CD4-positive, alpha-beta T cell (primary cell): ENCODE results near the gene CACNA1D. TPM values are rescaled to one million over a fixed set of nuclear protein-coding genes. Genes with fewer than 3 reads are reported as not detected.

ENCODE experiments used
- ATAC-seq: fragments of 200-7000 bp; cut with Tn5 transposase; one replicate; pipeline ENCODE4 v1.10.0; 2022; ENCODE audit warnings: mild to moderate bottlenecking; ENCODE audit not compliant: poor library complexity
- CTCF ChIA-PET: fragments of 350-600 bp; sonication (Branson Sonifier 250); formaldehyde crosslinking; loops from one replicate; lab custom pipeline; 2021; ENCODE audit warnings: antibody characterized with exemption, inconsistent platforms; lab: Charles Lee
- POLR2A ChIA-PET: fragments of 350-600 bp; sonication (Branson Sonifier 250); formaldehyde crosslinking; loops from one replicate; lab custom pipeline; 2021; ENCODE audit warnings: antibody characterized with exemption, inconsistent platforms; lab: Charles Lee
- DNase-seq, 14 experiments: peaks; one replicate each; pipeline ENCODE4 v3.0.0-alpha.2; 2013 to 2020; ENCODE audit warnings: mixed read lengths in 2 of 14
- H3K27ac ChIP-seq, 2 donors: one replicate each; pipeline versions ENCODE4 v1.5.1 to v1.7.0; 2013; ENCODE audit warnings: low read length in 2 of 2, low read depth in 1 of 2, mild to moderate bottlenecking in 1 of 2
- H3K27me3 ChIP-seq, 2 experiments: 1 replicate in 1 of 2; 2 replicates in 1 of 2; pipeline versions ENCODE4 v1.6.1 to v1.7.0; 2013; ENCODE audit warnings: low read length in 2 of 2, control low read depth in 1 of 2, mild to moderate bottlenecking in 1 of 2, moderate library complexity in 1 of 2; ENCODE audit not compliant: insufficient read depth in 2 of 2, control insufficient read depth in 1 of 2
- H3K36me3 ChIP-seq: one replicate; pipeline ENCODE4 v1.6.1; 2013; ENCODE audit warnings: low read length, control low read depth; ENCODE audit not compliant: insufficient read depth
- H3K4me1 ChIP-seq: one replicate; pipeline ENCODE4 v1.6.1; 2013; ENCODE audit warnings: low read length, control low read depth; ENCODE audit not compliant: insufficient read depth
- H3K4me3 ChIP-seq: one replicate; pipeline ENCODE4 v1.5.1; 2013; ENCODE audit warnings: mild to moderate bottlenecking, low read length, moderate library complexity
- H3K9me3 ChIP-seq, 2 experiments: 1 replicate in 1 of 2; 2 replicates in 1 of 2; pipeline versions ENCODE4 v1.6.1 to v1.7.0; 2013; ENCODE audit warnings: low read length in 2 of 2, mild to moderate bottlenecking in 2 of 2, control low read depth in 1 of 2, moderate library complexity in 1 of 2; ENCODE audit not compliant: control insufficient read depth in 1 of 2, insufficient read depth in 1 of 2
- H3K27ac Mint-ChIP-seq: one replicate; pipeline ENCODE4 v1.8.0; 2020; ENCODE audit warnings: mixed read lengths
- H3K27me3 Mint-ChIP-seq: one replicate; pipeline ENCODE4 v1.8.0; 2021; ENCODE audit warnings: mixed read lengths
- H3K36me3 Mint-ChIP-seq: one replicate; pipeline ENCODE4 v1.8.0; 2021; ENCODE audit warnings: low read depth, mixed read lengths
- H3K4me1 Mint-ChIP-seq: one replicate; pipeline ENCODE4 v1.8.0; 2021; ENCODE audit warnings: low read depth, mixed read lengths
- H3K4me3 Mint-ChIP-seq: one replicate; pipeline ENCODE4 v1.8.0; 2020; ENCODE audit warnings: mild to moderate bottlenecking, mixed read lengths
- H3K9me3 Mint-ChIP-seq: one replicate; pipeline ENCODE4 v1.8.0; 2020; ENCODE audit warnings: mixed read lengths
- intact Hi-C, 2 experiments: fragments of 100-400 bp; cut with DNase I in 1 of 2; cut with micrococcal nuclease in 1 of 2; formaldehyde crosslinking; loops; one replicate each; pipeline versions ENCODE4 v1.15.1 to v1.9.0; 2023 to 2025; cut with DNase I, micrococcal nuclease
- total RNA-seq, 174 experiments: library from RNA in 2 of 174; stranded (reverse) in 2 of 174; gene quantifications; one replicate each; pipeline ENCODE4 v1.2.3 and lab custom pipeline; 2021 to 2026
- TF ChIP-seq, protein P1 (sequence below): fragments of 200-600 bp; IDR thresholded peaks from one replicate; pipeline ENCODE4 v1.8.0; 2022; ENCODE audit warnings: antibody characterized with exemption, mild to moderate bottlenecking

Gene CACNA1D
- total RNA-seq, 2 experiments from 2014 or later: not detected

DNA sequence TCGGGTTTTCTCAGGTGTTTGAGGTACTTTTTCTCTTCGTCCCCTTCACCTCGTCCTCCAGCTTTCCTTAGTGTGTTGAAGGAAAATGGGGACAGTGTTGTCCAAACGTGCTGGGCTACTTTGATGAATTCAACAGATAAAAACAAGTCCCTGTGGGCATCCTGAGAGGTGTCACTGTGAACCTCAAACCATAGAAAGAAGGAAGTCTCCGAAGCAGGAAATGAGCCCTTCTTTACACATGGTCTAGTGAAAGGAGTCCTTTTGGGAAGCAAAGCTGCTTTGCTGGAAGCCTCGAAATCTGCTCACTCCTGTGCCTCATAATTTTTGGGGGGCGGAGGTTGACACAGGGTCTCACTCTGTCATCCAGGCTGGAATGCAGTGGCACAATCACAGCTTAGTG is 362.6 kb downstream of the CACNA1D start:
- TF ChIP-seq, protein P1, sequence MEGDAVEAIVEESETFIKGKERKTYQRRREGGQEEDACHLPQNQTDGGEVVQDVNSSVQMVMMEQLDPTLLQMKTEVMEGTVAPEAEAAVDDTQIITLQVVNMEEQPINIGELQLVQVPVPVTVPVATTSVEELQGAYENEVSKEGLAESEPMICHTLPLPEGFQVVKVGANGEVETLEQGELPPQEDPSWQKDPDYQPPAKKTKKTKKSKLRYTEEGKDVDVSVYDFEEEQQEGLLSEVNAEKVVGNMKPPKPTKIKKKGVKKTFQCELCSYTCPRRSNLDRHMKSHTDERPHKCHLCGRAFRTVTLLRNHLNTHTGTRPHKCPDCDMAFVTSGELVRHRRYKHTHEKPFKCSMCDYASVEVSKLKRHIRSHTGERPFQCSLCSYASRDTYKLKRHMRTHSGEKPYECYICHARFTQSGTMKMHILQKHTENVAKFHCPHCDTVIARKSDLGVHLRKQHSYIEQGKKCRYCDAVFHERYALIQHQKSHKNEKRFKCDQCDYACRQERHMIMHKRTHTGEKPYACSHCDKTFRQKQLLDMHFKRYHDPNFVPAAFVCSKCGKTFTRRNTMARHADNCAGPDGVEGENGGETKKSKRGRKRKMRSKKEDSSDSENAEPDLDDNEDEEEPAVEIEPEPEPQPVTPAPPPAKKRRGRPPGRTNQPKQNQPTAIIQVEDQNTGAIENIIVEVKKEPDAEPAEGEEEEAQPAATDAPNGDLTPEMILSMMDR: no peak
- Mint-ChIP-seq H3K36me3 (peaks cover 19% of the 10 kb centered on the region), H3K4me3 (no peak overlapping the region), H3K27me3 (peaks cover 13% of the 10 kb centered on the region), H3K4me1 (no peaks in the 10 kb centered on the region), H3K27ac (no peak overlapping the region), H3K9me3 (no peaks in the 10 kb centered on the region)
- ChIA-PET CTCF (no interaction called here), POLR2A (no interaction called here)
- ATAC-seq (no peak), DNase-seq (no peak)
- Histone ChIP-seq H3K4me1 (no peaks in the 10 kb centered on the region), H3K4me3 (no peak overlapping the region), H3K27me3 (no peaks in the 10 kb centered on the region), H3K9me3 (no peaks in the 10 kb centered on the region), H3K36me3 (peaks cover 13% of the 10 kb centered on the region), H3K27ac (no peak overlapping the region)
- intact Hi-C loops: no loop called here

DNA sequence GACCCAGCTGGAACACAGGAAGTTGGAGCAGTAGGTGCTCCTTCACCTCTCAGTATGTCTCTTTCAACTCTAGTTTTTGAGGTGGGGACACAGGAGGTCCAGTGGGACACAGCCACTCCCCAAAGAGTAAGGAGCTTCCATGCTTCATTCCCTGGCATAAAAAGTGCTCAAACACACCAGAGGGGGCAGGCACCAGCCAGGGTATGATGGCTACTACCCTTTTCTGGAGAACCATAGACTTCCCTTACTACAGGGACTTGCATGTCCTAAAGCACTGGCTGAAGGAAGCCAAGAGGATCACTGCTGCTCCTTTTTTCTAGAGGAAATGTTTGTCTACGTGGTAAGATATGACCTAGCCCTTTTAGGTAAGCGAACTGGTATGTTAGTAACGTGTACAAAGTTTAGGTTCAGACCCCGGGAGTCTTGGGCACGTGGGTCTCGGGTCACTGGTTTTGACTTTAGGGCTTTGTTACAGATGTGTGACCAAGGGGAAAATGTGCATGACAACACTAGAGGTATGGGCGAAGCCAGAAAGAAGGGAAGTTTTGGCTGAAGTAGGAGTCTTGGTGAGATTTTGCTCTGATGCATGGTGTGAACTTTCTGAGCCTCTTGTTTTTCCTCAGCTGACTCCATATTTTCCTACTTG is 363.8 kb downstream of the CACNA1D start:
- Mint-ChIP-seq H3K27ac (no peak overlapping the region), H3K27me3 (peaks cover 9% of the 10 kb centered on the region), H3K36me3 (peaks cover 31% of the 10 kb centered on the region), H3K4me3 (no peak overlapping the region), H3K9me3 (no peaks in the 10 kb centered on the region), H3K4me1 (no peaks in the 10 kb centered on the region)
- no peak overlapping the region for H3K27ac ChIP-seq
- ATAC-seq (no peak), DNase-seq (no peak)
- H3K9me3 ChIP-seq: no peaks in the 10 kb centered on the region
- H3K4me3 ChIP-seq: no peak overlapping the region
- intact Hi-C loops: no loop called here
- no peaks in the 10 kb centered on the region for H3K4me1 ChIP-seq
- ChIA-PET CTCF (no interaction called here), POLR2A (no interaction called here)
- peaks cover 17% of the 10 kb centered on the region for H3K36me3 ChIP-seq
- TF ChIP-seq, protein P1: no peak
- no peaks in the 10 kb centered on the region for H3K27me3 ChIP-seq

DNA sequence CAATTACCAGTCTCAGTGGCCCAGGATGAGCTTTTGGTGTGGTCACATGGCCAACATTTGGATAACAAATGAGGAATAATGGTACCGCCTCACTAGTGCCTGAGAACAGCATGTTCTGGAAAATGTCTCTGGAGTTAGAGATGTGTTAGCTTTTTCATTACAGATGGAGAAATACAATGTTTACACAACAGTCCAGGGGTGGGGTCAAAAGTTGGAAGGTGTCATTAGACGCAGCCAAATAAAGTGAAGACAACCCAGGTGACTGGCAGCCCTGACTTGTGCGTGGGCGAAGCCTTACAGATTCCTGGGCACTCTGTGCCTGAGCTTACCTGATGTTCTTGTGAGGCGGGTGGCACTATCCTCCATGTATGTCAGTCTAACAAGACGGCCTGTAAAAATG is 364.8 kb downstream of the CACNA1D start:
- TF ChIP-seq, protein P1: no peak
- H3K4me1 ChIP-seq: no peaks in the 10 kb centered on the region
- no peaks in the 10 kb centered on the region for H3K9me3 ChIP-seq
- H3K27me3 Mint-ChIP-seq: peaks cover 9% of the 10 kb centered on the region
- ChIA-PET CTCF (no interaction called here), POLR2A (no interaction called here)
- peaks cover 24% of the 10 kb centered on the region for H3K36me3 ChIP-seq
- no peaks in the 10 kb centered on the region for H3K4me1 Mint-ChIP-seq
- DNase-seq: no peak
- no peak overlapping the region for H3K27ac Mint-ChIP-seq
- H3K27ac ChIP-seq: no peak overlapping the region
- H3K4me3 ChIP-seq: no peak overlapping the region
- no peaks in the 10 kb centered on the region for H3K9me3 Mint-ChIP-seq
- intact Hi-C loops: no loop called here
- H3K4me3 Mint-ChIP-seq: no peak overlapping the region
- no peaks in the 10 kb centered on the region for H3K27me3 ChIP-seq
- peaks cover 38% of the 10 kb centered on the region for H3K36me3 Mint-ChIP-seq
- ATAC-seq: no peak
